GM13977 (cell line): ENCODE data around the gene KRT36.

ENCODE experiments used
- DNase-seq: peaks from one replicate; pipeline ENCODE4 v3.0.0; 2012; ENCODE audit warnings: low spot score
- in situ Hi-C: fragments of 300-500 bp; cut with MboI; formaldehyde crosslinking; loops from one replicate; pipeline ENCODE4 v1.12.0; 2022; ENCODE audit warnings: low sequenced_read_pairs, low pct_unique_long_range_greater_than_20kb, mixed read lengths, inconsistent platforms; ENCODE audit not compliant: unreplicated experiment
- TF ChIP-seq, protein P1 (sequence below): IDR thresholded peaks from 2 replicates; pipeline ENCODE4 v1.5.1; 2012; ENCODE audit warnings: mild to moderate bottlenecking, control low read depth; ENCODE audit not compliant: insufficient read depth; ENCODE audit errors: extremely low read depth, missing control alignments

KRT36 gene

DNA sequence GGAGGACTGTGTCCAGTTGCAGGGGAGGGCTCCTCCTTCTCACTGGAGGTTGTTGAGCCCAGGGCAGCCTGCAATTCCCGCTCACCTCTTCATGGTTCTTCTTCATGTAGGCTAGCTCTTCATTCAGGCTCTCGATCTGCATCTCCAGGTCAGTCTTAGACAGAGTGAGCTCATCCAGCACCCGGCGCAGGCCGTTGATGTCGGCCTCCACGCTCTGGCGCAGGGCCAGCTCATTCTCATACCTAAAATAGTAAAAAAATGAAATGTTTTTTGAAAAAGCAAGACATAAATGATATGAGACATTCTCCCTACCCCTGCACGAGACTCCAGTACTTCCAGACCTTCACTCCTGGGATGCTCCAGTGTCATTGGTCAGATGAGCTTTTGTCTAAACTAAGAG is 13.5 kb upstream of the KRT36 start:
- no peak for DNase-seq
- TF ChIP-seq, protein P1, sequence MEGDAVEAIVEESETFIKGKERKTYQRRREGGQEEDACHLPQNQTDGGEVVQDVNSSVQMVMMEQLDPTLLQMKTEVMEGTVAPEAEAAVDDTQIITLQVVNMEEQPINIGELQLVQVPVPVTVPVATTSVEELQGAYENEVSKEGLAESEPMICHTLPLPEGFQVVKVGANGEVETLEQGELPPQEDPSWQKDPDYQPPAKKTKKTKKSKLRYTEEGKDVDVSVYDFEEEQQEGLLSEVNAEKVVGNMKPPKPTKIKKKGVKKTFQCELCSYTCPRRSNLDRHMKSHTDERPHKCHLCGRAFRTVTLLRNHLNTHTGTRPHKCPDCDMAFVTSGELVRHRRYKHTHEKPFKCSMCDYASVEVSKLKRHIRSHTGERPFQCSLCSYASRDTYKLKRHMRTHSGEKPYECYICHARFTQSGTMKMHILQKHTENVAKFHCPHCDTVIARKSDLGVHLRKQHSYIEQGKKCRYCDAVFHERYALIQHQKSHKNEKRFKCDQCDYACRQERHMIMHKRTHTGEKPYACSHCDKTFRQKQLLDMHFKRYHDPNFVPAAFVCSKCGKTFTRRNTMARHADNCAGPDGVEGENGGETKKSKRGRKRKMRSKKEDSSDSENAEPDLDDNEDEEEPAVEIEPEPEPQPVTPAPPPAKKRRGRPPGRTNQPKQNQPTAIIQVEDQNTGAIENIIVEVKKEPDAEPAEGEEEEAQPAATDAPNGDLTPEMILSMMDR = no peak
- in situ Hi-C loops = no loop called here

DNA sequence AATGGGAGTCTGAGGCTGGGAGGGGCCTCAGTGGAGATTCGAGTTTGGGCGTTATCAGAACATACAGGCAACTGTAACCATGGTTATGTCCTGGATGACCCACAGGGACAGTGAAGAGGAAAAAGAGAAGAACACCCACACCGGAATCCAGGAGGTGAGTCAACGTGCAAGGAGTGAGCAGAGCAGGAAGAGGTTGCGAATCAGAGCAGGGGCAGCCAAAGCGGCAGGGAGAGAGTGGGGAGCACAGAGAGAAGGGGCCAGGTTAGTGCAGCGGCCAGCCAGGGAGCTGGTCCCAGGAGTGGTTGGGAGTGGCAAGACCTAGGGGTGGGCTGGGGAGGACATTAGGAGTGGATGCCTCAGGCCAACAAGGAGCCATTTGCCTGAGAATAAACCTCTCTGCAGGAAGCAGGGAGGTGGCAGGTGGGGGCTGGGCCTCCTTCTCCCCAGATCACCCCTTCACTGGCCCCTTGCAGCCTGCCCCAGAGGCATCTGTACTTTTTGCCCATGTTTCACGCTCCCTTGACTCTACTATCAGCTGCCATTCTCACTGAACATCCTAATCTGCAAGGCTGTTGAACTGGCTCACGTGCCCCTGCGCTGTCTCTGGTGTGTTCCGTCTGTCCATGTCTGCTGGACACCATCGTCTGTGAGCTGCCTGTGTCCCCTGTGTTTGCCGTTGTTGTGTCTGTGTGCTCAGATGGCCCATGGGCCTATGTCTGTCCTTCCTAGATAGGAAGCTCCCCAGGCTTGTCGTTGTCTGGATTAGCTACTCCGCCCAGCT is 10.6 kb upstream of the KRT36 start:
- in situ Hi-C loops = no loop called here
- TF ChIP-seq, protein P1 = no peak
- no peak for DNase-seq

DNA sequence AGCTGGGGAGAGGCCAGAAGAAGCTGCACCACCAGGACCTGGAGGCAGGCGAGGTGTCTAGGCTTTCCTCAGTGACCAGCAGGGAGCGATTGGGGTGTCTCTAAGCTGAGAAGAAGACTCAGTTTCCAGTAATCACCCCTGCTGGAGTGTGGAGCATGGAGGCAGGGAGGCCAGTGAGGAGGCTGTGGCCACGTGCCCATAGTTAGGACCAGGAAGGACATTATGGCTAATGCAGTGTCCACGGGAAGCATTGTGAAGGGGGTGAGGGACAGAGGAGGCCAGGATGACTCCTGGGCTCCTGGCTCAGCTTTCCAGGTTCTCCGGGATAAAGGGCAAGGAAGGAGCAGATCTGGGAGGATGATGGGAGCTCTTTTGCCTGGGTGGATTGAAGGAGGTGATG is 10.0 kb upstream of the KRT36 start:
- DNase-seq = no peak
- TF ChIP-seq, protein P1 = no peak
- in situ Hi-C loops = loop anchor here (25.0 kb wide), 1 partner anchor 88 kb away; the partner anchor contains the start of gene KRT14

DNA sequence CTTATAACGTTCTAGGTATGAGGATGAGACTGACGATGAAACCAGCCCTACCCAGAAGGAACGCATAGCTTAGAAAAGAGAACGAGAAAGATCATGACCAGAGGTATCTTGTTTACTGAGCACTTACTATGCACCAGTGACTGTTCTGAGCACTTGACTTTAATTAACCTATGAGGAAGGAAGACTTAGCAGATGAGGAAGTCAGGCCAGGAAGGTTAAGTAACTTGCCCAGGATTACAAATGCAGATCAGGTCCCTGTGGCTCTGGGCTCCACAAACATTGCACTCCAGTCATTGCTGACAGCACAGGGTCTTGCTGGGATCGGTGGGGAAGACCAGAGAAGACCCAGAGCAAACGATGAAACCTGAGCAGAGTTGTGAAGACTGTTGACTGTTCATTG is 8.6 kb upstream of the KRT36 start:
- in situ Hi-C loops = loop anchor here (25.0 kb wide), 1 partner anchor 89 kb away; the partner anchor contains the start of gene KRT14

DNA sequence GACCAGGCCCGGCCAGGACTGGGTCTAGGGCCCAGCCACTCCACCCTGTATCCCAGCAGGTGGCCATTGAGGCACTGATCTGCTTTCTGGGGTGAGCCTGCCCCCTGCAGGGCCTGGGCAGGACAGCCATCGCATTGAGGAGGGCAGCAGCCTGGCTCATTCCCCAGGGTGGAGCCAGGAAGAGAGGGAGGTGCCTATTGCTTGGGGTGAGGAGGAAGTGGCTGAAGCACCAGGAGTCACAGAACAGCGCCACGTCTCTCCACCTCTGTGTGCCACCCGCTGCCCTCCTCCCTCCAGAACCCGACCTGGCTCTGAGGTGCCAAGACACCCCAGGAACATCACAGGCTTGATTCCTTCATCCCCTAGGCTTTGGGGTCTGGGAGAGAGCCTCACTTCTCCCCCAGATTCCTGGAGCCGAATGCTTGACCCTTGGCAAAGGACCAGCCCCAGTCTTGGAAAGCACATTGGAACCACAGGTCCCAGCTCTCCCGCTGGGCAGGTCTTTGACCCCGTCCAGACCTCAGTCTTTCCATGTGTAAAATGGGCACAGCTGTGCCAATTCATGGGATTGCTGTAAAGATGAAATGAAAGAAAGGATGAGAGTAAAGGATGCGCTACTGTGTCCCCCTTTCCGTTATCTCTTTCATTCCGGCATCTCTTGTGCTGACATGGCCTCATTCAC is 7.2 kb upstream of the KRT36 start:
- DNase-seq = peak; percentile 71
- in situ Hi-C loops = loop anchor here (25.0 kb wide), 1 partner anchor 90 kb away; the partner anchor contains the start of gene KRT14
- TF ChIP-seq, protein P1 = peak; percentile 52

More for the DNA sequence above, 8.6 kb upstream of the KRT36 start:
- DNase-seq = no peak
- TF ChIP-seq, protein P1 = no peak

DNA sequence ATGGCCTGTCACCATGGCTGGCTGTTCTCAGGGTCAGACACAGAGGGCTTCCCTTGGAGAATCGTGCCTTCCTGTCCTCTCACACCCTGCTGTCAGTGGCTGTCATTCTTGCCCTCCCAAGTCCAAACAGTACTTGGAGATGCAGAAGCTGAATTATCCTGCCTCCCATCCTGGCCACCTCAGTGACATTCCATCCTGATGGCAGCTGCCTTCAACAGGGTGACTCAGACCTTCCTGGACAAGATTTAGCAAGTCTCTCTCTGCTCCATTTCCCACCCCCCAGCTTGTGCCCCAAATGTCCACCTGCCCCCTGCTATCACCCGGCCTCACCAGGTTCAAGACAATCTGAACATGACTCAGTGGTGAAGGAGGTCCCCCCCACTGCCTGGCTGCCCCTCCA is 4.8 kb upstream of the KRT36 start:
- DNase-seq = no peak
- TF ChIP-seq, protein P1 = no peak
- in situ Hi-C loops = loop anchor here (25.0 kb wide), 1 partner anchor 93 kb away; the partner anchor contains the start of gene KRT14
